GM19438 (cell line): ENCODE results near the gene MTHFSD.

Source experiments
- ATAC-seq: cut with Tn5 transposase; IDR thresholded peaks from one replicate; pipeline ENCODE4 v1.9.1; 2021; ENCODE audit warnings: low read depth; ENCODE audit not compliant: unreplicated experiment

The MTHFSD gene

DNA sequence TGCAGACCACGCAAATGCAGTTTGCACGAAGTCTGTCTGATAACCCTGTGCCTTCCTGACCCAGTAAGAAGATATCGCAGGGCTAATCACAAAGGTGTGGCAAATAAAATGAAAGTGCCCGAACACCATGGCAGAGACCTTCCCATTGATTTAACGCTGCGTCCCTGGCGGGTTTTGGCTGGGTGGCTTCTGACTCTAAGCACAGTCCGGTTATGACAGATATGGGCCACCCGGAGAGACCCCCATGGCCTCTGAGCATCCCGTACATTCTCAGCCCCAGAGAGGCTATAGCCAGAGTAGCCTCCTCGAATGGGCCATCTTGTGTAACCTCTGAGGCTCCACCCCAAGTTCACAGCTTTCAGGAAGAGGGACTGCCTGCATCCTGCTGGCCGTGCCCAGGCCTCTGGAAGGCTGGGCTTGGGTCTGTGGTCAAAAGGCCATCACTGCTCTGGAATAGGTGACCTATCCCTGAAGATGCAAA is 17.0 kb upstream of the MTHFSD start:
- ATAC-seq, result no peak

DNA sequence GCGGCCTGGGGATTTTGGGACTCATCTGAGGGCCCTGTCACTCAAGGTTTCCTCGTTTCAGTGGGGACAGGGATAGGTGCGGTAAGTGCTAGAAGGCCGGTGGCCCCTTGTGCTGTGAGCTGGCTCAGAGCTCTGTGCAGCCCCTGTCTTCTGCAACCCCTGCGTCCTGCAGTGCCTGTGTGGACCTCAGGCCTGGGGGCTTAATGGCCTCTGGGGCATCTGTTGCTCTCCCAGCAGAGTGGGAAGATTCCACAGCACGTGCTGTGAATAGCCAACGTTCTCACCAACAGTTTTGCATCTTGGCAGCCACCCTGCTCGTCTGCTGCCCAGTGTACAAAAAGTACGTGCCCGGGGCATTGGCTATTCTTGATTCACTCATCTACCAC is 16.5 kb upstream of the MTHFSD start:
- no peak for ATAC-seq

DNA sequence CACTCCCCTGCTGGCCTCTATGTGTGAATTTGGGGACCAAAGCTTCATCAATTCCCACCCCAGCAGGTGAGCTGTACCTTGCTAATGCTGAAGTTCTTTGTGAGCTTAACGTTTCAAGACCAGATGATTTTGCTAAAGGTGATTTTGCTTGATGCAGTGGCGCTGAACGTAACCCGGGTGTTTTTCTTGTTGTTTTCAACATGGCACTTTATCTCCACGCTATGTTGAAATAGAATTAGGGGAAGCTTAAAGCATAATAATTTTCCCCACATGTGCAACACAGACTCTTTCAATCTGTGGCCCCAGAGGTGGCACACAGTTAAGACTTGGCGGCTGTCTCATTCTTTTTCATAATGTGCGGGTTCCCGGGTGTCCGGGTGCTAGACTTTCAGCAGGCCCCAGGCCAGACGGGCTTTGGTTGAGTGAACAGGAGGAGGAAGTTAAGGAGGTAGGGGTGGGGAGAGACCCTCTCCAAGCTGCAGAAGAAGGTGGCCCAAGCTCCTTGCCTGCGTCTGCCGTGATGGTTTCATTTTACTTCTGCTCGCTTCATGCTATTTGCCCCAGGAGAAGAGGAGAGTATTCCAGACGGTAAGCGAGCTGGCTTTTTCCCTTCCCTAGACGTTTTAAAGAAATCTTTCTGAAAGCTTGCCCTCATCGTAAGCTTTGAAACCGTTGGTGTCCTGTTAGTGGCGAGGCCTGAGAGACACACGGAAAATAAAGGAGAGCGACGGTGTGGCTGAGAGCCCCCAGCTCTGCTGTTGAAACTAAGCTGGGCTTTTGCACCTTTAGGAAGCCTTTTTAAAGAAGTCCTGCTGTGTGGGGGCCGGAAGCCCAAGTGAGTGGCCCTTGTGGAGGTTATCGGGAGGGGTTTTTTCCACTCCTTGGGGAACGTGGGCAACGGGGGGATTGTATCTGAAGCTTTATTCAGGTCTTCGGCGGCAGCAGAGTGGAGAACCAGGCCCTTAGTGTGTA is 15.8 kb upstream of the MTHFSD start:
- ATAC-seq, result no peak

DNA sequence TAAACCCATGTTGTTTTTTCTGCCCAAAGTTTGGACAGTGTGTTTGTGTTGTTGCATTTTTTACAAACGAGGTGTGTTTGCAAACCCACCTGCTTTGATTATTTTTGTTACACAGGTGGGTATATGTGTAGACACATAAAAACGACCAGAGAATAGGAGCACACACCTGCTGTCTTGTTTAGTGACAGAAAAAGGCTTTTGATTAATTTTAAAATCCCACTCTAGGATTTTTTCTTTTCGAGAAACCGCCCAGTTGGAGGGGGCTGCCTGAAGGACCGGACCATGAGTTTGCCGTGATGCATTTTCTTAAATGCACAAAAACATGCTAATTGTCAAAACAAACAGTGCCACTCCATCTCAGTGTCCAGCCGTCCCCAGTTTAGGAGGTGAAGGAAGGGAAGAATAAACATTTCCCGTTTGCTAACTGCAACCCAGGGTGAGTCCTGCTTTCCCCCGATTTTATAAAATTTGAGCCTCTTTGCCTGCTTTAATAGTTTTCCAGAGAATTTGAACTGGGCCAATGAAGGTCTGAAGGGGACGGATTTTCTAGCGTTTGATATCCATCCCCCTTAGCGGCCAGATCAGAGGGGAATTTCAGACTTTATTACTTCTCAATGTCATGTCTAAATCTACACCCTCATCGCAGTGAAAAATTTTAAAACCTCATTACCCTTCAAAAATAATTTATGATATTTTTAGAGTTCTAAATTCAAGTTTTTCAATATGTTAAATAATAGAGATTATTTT is 14.8 kb upstream of the MTHFSD start:
- no peak for ATAC-seq

DNA sequence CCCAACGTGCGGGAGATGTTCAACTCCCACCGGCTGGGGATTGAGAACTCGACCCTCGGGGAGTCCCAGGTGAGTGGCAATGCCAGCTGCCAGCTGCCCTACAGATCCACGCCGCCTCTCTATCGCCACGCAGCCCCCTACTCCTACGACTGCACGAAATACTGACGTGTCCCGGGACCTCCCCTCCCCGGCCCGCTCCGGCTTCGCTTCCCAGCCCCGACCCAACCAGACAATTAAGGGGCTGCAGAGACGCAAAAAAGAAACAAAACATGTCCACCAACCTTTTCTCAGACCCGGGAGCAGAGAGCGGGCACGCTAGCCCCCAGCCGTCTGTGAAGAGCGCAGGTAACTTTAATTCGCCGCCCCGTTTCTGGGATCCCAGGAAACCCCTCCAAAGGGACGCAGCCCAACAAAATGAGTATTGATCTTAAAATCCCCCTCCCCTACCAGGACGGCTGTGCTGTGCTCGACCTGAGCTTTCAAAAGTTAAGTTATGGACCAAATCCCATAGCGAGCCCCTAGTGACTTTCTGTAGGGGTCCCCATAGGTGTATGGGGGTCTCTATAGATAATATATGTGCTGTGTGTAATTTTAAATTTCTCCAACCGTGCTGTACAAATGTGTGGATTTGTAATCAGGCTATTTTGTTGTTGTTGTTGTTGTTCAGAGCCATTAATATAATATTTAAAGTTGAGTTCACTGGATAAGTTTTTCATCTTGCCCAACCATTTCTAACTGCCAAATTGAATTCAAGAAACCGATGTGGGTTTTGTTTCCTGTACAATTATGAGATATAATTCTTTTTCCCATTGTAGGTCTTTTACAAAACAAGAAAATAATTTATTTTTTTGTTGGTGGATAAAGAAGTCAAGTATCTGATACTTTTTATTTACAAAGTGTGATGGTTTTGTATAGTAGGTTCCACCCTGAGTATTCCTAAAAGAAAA is 13.9 kb upstream of the MTHFSD start:
- ATAC-seq, result no peak

DNA sequence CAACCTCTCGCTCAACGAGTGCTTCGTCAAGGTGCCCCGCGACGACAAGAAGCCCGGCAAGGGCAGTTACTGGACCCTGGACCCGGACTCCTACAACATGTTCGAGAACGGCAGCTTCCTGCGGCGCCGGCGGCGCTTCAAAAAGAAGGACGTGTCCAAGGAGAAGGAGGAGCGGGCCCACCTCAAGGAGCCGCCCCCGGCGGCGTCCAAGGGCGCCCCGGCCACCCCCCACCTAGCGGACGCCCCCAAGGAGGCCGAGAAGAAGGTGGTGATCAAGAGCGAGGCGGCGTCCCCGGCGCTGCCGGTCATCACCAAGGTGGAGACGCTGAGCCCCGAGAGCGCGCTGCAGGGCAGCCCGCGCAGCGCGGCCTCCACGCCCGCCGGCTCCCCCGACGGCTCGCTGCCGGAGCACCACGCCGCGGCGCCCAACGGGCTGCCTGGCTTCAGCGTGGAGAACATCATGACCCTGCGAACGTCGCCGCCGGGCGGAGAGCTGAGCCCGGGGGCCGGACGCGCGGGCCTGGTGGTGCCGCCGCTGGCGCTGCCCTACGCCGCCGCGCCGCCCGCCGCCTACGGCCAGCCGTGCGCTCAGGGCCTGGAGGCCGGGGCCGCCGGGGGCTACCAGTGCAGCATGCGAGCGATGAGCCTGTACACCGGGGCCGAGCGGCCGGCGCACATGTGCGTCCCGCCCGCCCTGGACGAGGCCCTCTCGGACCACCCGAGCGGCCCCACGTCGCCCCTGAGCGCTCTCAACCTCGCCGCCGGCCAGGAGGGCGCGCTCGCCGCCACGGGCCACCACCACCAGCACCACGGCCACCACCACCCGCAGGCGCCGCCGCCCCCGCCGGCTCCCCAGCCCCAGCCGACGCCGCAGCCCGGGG is 12.9 kb upstream of the MTHFSD start:
- no peak for ATAC-seq

DNA sequence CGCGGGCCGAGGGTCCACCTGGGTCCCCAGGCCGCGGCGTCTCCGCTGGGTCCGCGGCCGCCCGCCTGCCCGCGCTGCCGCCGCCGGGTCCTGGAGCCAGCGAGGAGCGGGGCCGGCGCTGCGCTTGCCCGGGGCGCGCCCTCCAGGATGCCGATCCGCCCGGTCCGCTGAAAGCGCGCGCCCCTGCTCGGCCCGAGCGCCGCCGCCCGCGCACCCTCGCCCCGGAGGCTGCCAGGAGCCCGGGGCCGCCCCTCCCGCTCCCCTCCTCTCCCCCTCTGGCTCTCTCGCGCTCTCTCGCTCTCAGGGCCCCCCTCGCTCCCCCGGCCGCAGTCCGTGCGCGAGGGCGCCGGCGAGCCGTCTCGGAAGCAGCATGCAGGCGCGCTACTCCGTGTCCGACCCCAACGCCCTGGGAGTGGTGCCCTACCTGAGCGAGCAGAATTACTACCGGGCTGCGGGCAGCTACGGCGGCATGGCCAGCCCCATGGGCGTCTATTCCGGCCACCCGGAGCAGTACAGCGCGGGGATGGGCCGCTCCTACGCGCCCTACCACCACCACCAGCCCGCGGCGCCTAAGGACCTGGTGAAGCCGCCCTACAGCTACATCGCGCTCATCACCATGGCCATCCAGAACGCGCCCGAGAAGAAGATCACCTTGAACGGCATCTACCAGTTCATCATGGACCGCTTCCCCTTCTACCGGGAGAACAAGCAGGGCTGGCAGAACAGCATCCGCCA is 12.1 kb upstream of the MTHFSD start:
- ATAC-seq, result no peak

DNA sequence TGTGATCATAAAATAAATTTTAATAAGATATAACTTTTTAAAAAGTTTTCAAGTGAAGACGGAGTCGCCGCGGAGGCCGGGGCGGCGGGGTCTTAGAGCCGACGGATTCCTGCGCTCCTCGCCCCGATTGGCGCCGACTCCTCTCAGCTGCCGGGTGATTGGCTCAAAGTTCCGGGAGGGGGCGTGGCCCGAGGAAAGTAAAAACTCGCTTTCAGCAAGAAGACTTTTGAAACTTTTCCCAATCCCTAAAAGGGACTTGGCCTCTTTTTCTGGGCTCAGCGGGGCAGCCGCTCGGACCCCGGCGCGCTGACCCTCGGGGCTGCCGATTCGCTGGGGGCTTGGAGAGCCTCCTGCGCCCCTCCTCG is 11.5 kb upstream of the MTHFSD start, which contains the start of gene FOXC2:
FOXC2 (plus strand) TSS at position 229 of the 365 bp plus-strand sequence. CDS start 507 bp downstream, outside the sequence.
- no peak for ATAC-seq

DNA sequence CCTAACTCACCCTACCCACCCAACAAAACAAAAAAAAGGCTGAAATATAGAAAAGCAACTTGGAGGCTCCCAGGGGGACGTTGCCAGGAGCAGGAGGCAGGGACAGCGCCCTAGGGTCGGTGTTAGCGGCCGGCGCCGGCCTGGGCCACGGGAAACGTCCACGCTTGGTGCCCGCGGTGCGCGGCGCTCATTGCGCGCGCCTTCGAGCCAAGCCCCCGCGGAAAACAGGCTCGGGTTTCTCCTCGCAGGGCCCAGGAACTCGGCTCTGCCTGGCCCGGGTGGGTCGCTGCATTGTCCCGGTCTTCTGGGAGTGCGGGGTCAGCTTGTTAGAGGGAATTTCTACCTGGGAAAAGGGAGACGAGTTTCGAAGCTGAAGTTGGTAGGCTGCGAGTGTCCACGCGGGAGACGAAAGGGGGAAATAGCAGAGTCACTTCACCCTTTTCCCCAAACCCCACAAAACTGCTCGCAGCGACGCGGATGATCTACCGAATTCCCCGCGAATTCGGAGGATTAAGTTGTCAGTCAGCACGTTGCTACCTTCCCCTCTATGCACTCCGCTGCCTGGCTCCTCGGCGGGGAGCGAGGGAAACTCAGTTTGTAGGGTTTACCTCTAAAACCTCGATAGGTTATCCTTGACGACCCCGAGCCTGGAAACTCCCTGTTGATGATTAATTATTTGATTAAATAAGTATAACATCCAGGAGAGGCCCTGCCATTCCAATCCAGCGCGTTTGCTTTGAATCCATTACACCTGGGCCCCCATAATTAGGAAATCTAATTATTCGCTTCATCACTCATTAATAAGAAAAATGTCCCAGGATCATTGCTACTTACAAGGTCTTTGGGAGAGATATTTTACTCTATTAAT is 10.8 kb upstream of the MTHFSD start:
- ATAC-seq, result no peak

DNA sequence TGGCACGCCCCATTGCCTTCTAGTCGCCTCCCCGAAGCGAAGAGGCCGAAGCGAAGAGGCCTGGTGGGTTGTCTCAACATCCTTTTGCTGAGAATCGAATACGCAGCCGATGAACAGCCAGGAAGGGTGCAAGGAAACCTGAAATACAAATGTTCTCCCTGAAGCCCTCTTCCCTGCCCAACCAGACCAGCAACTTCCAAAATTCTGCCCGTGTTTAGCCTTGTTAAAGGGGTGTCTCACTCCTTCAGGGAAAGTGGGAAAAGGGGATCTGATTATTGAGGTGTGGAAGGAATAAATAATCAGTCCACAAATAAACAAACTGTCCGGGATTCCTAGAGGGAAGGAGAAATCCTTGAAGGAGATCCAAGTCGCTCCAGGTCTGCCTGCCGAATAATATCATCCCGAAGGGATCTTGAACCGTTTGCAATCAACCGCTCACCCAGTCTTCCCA is 10.2 kb upstream of the MTHFSD start:
- ATAC-seq, result no peak

DNA sequence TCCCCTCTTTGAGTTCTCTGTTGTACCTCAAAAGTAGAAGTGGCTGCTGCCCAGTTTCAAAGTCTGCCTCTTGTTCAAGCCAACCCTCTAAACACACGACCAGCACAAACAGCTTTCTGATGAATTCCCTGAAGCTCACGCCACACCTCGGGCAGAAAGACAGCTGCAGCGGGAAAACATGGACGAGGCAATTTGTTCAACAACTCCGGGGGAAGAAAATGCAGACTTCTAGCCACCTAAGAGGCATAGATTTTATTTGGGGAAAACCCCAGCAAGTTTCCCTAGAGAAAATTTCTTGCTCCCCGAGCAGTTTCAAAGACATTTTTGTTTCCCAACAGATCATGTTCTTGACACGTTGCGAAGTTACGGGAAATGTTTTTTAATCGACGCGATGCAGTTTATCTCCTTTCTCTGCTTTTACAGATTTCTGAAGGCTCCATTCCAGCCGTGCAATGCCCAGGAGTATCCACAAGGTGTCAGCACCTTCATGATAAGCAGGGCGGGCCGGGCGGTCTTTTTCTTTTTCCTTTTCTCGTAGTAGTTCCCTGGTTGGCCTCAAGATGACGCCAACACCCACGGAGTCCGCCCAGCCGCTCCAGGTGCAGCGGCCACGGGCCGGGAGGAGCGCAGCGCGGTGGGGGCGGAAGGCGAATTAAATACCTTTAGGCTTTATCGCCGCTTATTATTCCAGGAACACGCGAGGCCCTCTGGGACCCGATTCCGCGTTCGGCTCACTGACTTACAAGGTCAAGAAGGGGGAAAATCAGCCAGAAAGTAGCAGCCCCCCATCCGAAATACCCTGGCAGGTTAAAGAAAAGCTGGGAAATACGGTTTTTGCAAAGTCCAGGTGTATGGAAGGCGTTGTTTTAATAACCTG is 8.7 kb upstream of the MTHFSD start:
- no peak for ATAC-seq

DNA sequence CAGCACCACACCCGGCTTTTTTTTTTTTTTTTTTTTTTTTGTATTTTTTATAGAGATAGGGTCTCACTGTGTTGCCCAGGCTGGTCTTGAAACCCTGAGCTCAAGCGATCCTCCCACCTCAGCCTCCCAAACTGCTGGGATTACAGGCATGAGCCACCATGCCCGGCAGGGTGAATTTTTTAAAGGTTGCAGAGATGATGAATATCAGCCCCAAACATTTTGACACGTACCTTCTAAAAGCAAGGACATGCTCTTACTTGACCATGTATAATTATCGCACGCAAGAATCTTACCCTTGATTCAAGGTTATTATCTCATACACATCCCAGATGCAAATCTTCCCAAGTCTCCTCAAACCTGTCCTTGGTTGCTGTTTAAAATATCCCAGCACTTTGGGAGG is 7.3 kb upstream of the MTHFSD start:
- no peak for ATAC-seq

DNA sequence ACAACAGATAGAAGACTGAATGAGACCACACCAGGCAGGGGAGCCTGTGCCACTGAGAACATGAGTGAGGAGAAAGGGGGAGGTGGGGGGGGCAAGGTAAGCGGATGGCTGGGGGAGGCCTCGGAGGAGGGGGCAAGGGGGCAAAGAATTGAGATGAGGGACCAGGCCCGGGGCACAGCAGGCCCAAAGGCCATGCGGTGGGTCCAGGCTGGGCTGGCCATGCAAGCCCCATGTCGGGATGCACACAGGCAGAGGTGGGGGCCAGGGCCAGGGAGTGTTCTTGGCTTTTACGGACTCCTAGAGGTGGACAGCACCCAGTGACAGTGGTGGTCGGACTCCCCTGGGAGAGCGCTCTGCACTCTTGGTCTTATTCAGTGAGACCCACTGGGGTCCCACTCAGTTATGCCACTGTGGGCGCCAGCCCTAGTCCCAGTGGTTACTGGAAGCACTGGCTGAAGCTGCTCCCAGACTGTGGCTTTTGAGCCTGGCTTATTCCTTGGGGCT is 4.8 kb upstream of the MTHFSD start:
- ATAC-seq, result no peak

DNA sequence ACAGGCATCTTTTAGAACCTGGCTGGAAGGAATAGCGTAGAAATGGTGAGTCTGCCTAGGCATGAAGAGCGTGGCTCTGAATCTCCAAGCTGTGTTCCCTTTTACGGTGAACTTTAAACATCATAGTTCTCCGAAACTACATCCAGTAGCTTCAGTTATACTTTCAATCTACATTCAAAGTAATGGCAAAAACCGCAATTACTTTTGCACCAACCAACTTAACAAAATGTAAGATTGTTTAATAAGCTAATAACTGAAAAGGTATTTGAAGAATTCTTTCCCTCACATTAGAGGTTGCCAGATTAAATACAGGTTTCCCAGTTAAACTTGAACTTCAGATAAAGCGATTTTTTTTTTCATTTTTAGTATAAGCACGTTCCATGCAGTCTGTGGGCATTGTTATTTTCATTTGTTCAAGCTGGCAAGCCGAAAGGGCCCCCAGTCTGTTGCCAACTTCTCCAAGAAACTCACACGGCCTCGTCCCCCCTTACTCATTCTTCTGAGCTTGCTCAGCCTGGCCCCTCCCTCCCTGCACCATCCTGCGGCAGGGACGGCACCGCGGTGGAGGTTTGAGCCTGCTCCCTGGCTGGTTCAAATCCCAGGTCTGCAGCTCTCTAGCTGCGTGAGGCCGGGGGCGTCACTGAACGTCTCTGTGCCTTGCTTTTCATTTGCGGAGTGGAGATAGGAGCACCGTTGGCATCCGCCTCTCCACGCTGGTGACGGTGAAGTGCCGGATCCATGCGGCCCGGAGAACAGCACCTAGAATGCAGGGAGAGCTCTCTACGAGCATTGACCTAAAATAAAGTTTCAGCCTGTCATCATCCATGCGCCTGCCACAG is 3.5 kb upstream of the MTHFSD start:
- ATAC-seq, result no peak

DNA sequence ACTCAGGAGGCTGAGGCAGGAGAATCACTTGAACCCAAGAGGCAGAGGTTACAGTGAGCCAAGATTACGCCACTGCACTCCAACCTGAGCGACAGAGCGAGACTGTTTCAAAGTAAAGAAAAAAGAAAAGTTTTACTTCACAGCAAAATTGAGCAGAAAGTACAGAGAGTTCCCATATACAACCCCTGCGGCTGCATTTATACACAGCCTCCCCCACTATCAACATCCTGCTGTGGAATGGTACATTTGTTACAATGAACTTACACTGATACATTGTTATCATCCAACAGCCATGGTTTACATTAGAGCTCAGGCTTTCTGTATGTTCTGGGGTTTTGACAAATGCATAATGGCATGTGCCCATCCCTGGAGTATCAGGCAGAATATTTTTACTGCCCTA is 2.6 kb upstream of the MTHFSD start:
- no peak for ATAC-seq

DNA sequence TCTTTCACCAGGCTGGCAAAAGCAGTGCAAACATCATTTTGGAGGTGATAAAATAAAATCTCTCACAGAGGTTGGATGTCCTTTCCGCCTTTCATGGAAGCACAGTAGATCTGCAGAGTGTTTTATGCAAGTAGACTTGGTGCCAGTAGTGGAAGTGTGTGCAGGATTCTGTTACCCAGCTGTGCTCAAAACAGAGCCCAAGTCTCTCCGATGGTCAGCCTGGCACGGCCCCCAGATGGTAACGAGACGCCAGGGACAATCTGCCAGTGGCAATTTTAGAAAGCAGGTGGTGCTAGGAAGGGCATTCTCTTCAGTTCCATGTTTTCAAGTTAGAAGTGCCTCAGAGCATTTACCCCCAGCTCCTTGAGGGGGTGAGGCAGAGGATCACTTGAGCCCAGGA is 1.5 kb upstream of the MTHFSD start:
- no peak for ATAC-seq
